ENCODE measurements around the gene DNAJB8. TPM values are rescaled to one million over a fixed set of nuclear protein-coding genes. Genes with fewer than 3 reads are reported as not detected.

DNAJB8 gene
- total RNA-seq, 2 donors from 2014 or later = not detected

- Mint-ChIP-seq H3K27me3 (ENCODE audit: insufficient read depth) (peaks cover 97% of the 10 kb centered on the region), H3K9me3 (peaks cover 3% of the 10 kb centered on the region), H3K27ac (no peak overlapping the region), H3K4me1 (peaks cover 5% of the 10 kb centered on the region), H3K4me3 (no peak overlapping the region), H3K36me3 (ENCODE audit: low read depth) (no peaks in the 10 kb centered on the region)
- TF ChIP-seq CTCF (conservative IDR thresholded peaks at IDR 0.05) = no peak
- Histone ChIP-seq H3K9ac (ENCODE audit: extremely low read depth, low read length, poor library complexity, severe bottlenecking) (no peak overlapping the region), H3K4me3 (ENCODE audit: low read length) (no peak overlapping the region), H3K27me3 (ENCODE audit: control insufficient read depth, insufficient read depth, low read length, poor library complexity, severe bottlenecking) (peaks cover 97% of the 10 kb centered on the region), H3K9me3 (ENCODE audit: control insufficient read depth, low read length) (no peaks in the 10 kb centered on the region), H3K4me1 (ENCODE audit: control insufficient read depth, insufficient read depth, low read length) (no peaks in the 10 kb centered on the region), H3K27ac (ENCODE audit: low read depth, low read length) (no peak overlapping the region), H3K36me3 (ENCODE audit: control insufficient read depth, insufficient read depth, low read length) (no peaks in the 10 kb centered on the region)
- 89% methylated on average over 1 of the region's 1 CpG for WGBS, 2 experiments (ENCODE audit: insufficient coverage in 1 of 2, insufficient read length in 1 of 2)
- DNase-seq = no peak
Observed at GRCh38 chr3:128446821-128447220, 19.9 kb downstream of the DNAJB8 start.

- no peak for DNase-seq
- Histone ChIP-seq H3K9ac (ENCODE audit: extremely low read depth, low read length, poor library complexity, severe bottlenecking) (no peak overlapping the region), H3K27ac (ENCODE audit: low read depth, low read length) (no peak overlapping the region), H3K27me3 (ENCODE audit: control insufficient read depth, insufficient read depth, low read length, poor library complexity, severe bottlenecking) (peaks cover 97% of the 10 kb centered on the region), H3K9me3 (ENCODE audit: control insufficient read depth, low read length) (no peaks in the 10 kb centered on the region), H3K36me3 (ENCODE audit: control insufficient read depth, insufficient read depth, low read length) (no peaks in the 10 kb centered on the region), H3K4me1 (ENCODE audit: control insufficient read depth, insufficient read depth, low read length) (no peaks in the 10 kb centered on the region), H3K4me3 (ENCODE audit: low read length) (no peak overlapping the region)
- H3K4me1 Mint-ChIP-seq = peaks cover 5% of the 10 kb centered on the region
- WGBS, 2 experiments (ENCODE audit: insufficient coverage in 1 of 2, insufficient read length in 1 of 2) = 100% methylated on average over 1 of the region's 1 CpG
- H3K27me3 Mint-ChIP-seq (ENCODE audit: insufficient read depth) = peaks cover 97% of the 10 kb centered on the region
- no peak for TF ChIP-seq CTCF (conservative IDR thresholded peaks at IDR 0.05)
- peaks cover 3% of the 10 kb centered on the region for H3K9me3 Mint-ChIP-seq
- H3K4me3 Mint-ChIP-seq = no peak overlapping the region
- no peak overlapping the region for H3K27ac Mint-ChIP-seq
- H3K36me3 Mint-ChIP-seq (ENCODE audit: low read depth) = no peaks in the 10 kb centered on the region
Observed at GRCh38 chr3:128445357-128445756, 21.3 kb downstream of the DNAJB8 start.

- no peak for TF ChIP-seq CTCF (conservative IDR thresholded peaks at IDR 0.05)
- H3K27me3 Mint-ChIP-seq (ENCODE audit: insufficient read depth) = peaks cover 97% of the 10 kb centered on the region
Observed at GRCh38 chr3:128443771-128444170, 22.9 kb downstream of the DNAJB8 start.

More at GRCh38 chr3:128443771-128444170, 22.9 kb downstream of the DNAJB8 start:
- no peak overlapping the region for H3K4me3 ChIP-seq (ENCODE audit: low read length)
- H3K36me3 Mint-ChIP-seq (ENCODE audit: low read depth) = no peaks in the 10 kb centered on the region
- H3K9ac ChIP-seq (ENCODE audit: extremely low read depth, low read length, poor library complexity, severe bottlenecking) = no peak overlapping the region
- H3K9me3 ChIP-seq (ENCODE audit: control insufficient read depth, low read length) = no peaks in the 10 kb centered on the region
- H3K4me1 Mint-ChIP-seq = peaks cover 5% of the 10 kb centered on the region
- no peaks in the 10 kb centered on the region for H3K4me1 ChIP-seq (ENCODE audit: control insufficient read depth, insufficient read depth, low read length)
- no peaks in the 10 kb centered on the region for H3K36me3 ChIP-seq (ENCODE audit: control insufficient read depth, insufficient read depth, low read length)
- 81 to 82% methylated on average over 2 to 3 of the region's 3 CpGs for WGBS, 2 experiments (ENCODE audit: insufficient coverage in 1 of 2, insufficient read length in 1 of 2)
- peaks cover 97% of the 10 kb centered on the region for H3K27me3 ChIP-seq (ENCODE audit: control insufficient read depth, insufficient read depth, low read length, poor library complexity, severe bottlenecking)
- no peak overlapping the region for H3K27ac Mint-ChIP-seq
- no peak overlapping the region for H3K4me3 Mint-ChIP-seq
- DNase-seq = no peak
- no peak overlapping the region for H3K27ac ChIP-seq (ENCODE audit: low read depth, low read length)
- peaks cover 3% of the 10 kb centered on the region for H3K9me3 Mint-ChIP-seq
